Peyer's patch (tissue), 4 donors: ENCODE results near the gene BRINP2.

Experiments used
- POLR2A ChIP-seq, 2 donors: fragments of 450-650 bp; IDR thresholded peaks; one replicate each; pipeline ENCODE4 v1.5.1; 2017; ENCODE audit warnings: antibody characterized with exemption in 2 of 2, mild to moderate bottlenecking in 2 of 2, moderate library complexity in 2 of 2
- TF ChIP-seq, protein P1 (sequence below), 6 experiments: fragments of 450-650 bp in 4 of 6; fragments of 200-600 bp in 2 of 6; sonication (generic) in 1 of 6; IDR thresholded peaks; one replicate each; pipeline ENCODE4 v1.5.1; 2017 to 2019; ENCODE audit warnings: antibody characterized with exemption in 6 of 6, mild to moderate bottlenecking in 3 of 6, moderate library complexity in 1 of 6

- TF ChIP-seq, protein P1, sequence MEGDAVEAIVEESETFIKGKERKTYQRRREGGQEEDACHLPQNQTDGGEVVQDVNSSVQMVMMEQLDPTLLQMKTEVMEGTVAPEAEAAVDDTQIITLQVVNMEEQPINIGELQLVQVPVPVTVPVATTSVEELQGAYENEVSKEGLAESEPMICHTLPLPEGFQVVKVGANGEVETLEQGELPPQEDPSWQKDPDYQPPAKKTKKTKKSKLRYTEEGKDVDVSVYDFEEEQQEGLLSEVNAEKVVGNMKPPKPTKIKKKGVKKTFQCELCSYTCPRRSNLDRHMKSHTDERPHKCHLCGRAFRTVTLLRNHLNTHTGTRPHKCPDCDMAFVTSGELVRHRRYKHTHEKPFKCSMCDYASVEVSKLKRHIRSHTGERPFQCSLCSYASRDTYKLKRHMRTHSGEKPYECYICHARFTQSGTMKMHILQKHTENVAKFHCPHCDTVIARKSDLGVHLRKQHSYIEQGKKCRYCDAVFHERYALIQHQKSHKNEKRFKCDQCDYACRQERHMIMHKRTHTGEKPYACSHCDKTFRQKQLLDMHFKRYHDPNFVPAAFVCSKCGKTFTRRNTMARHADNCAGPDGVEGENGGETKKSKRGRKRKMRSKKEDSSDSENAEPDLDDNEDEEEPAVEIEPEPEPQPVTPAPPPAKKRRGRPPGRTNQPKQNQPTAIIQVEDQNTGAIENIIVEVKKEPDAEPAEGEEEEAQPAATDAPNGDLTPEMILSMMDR (IDR thresholded peaks at IDR 0.05) = no peak
- TF ChIP-seq POLR2A (IDR thresholded peaks at IDR 0.05) = no peak
Measured at GRCh38 chr1:177174921-177175634, 4.3 kb downstream of the BRINP2 start.
